HepG2 (cell line): Measurements from ENCODE around the gene RHBDD3. TPM values are rescaled to one million over a fixed set of nuclear protein-coding genes. Genes with fewer than 3 reads are reported as not detected.

ENCODE experiments used
- ATAC-seq: fragments of 200-7000 bp; cut with Tn5 transposase; 3 replicates; pipeline ENCODE4 v1.9.1; 2020; ENCODE audit warnings: mild to moderate bottlenecking, moderate library complexity
- BruUV-seq: library from RNA; stranded (reverse); fragments of 400-500 nt; replicated peaks from 2 replicates; lab custom pipeline; 2021; lab: Mats Ljungman, UMichigan
- CTCF ChIA-PET: fragments of 300-600 bp; formaldehyde crosslinking; extraction: SDS; loops from one replicate; lab custom pipeline; 2021; ENCODE audit warnings: low total read pairs, inconsistent platforms, low intra/inter-chr PET ratio; lab: Yijun Ruan, JAX
- POLR2A ChIA-PET: fragments of 350-600 bp; sonication (Branson Sonifier 250); formaldehyde crosslinking; loops from one replicate; lab custom pipeline; 2020; ENCODE audit warnings: antibody characterized with exemption, inconsistent platforms; lab: Yijun Ruan, JAX
- DNase-seq: peaks from one replicate; pipeline ENCODE4 v3.0.0-alpha.2; 2015; ENCODE audit warnings: low spot score
- FAIRE-seq: peaks from 3 replicates; lab custom pipeline; 2011; peaks lifted over from hg19 to GRCh38; lab: Jason Lieb, UNC
- H2AFZ ChIP-seq: one replicate; pipeline ENCODE4 v1.6.1; 2011; ENCODE audit warnings: low read length, inconsistent platforms
- H3K27ac ChIP-seq: fragments of 300-600 bp; 3 replicates; pipeline ENCODE4 v1.8.0; 2011; ENCODE audit warnings: mixed run types, mild to moderate bottlenecking, mixed read lengths, low read length, inconsistent platforms; ENCODE audit not compliant: insufficient read depth; ENCODE audit errors: extremely low read length
- H3K27me3 ChIP-seq, 2 experiments: fragments of 200-600 bp in 1 of 2; 2 replicates in 1 of 2; 3 replicates in 1 of 2; pipeline versions ENCODE4 v1.6.0 to v1.8.0; 2011; ENCODE audit warnings: low read length in 2 of 2, mild to moderate bottlenecking in 2 of 2, moderate library complexity in 2 of 2, inconsistent platforms in 1 of 2; ENCODE audit not compliant: insufficient read depth in 2 of 2, control insufficient read depth in 1 of 2
- H3K36me3 ChIP-seq, 2 experiments: fragments of 200-600 bp in 1 of 2; replicated peaks in 1 of 2; 2 replicates in 1 of 2; 3 replicates in 1 of 2; pipeline versions ENCODE4 v1.5.1 to v1.8.0; 2011; ENCODE audit warnings: low read length in 2 of 2, inconsistent platforms in 1 of 2; ENCODE audit not compliant: insufficient read depth in 2 of 2, control insufficient read depth in 1 of 2
- H3K4me1 ChIP-seq: 2 replicates; pipeline ENCODE4 v1.5.1; 2012; ENCODE audit warnings: low read length, inconsistent platforms; ENCODE audit not compliant: insufficient read depth
- H3K4me2 ChIP-seq: 2 replicates; pipeline ENCODE4 v1.6.0; 2011; ENCODE audit warnings: low read depth, low read length, inconsistent platforms
- H3K4me3 ChIP-seq, 3 experiments: fragments of 200-600 bp in 1 of 3; sonication (generic), shearing (Covaris generic) in 1 of 3; replicated peaks in 1 of 3; 2 replicates each; pipeline ENCODE4 v1.5.1; 2011 to 2016; ENCODE audit warnings: low read length in 3 of 3, inconsistent platforms in 2 of 3, low read depth in 2 of 3, mild to moderate bottlenecking in 2 of 3, control low read depth in 1 of 3, mixed read lengths in 1 of 3; ENCODE audit not compliant: insufficient read depth in 1 of 3
- H3K79me2 ChIP-seq: one replicate; pipeline ENCODE4 v1.6.1; 2011; ENCODE audit warnings: low read length, inconsistent platforms; ENCODE audit not compliant: insufficient read depth
- H3K9ac ChIP-seq: 2 replicates; pipeline ENCODE4 v1.6.0; 2011; ENCODE audit warnings: mild to moderate bottlenecking, low read depth, low read length, inconsistent platforms; ENCODE audit not compliant: insufficient read depth
- H3K9me3 ChIP-seq: 2 replicates; pipeline ENCODE4 v1.5.1; 2012; ENCODE audit warnings: mild to moderate bottlenecking, low read length
- H4K20me1 ChIP-seq: 2 replicates; pipeline ENCODE4 v1.6.0; 2011; ENCODE audit warnings: inconsistent platforms, mild to moderate bottlenecking, low read length, moderate library complexity; ENCODE audit not compliant: insufficient read depth
- CHCHD3 ChIP-seq: sonication (generic); formaldehyde crosslinking; IDR thresholded peaks from 2 replicates; pipeline ENCODE4 v1.8.0; 2022; ENCODE audit warnings: mild to moderate bottlenecking, missing genetic modification reagents, moderate library complexity
- DR1 ChIP-seq: sonication (generic); formaldehyde crosslinking; IDR thresholded peaks from 2 replicates; pipeline ENCODE4 v1.8.0; 2021; ENCODE audit warnings: mild to moderate bottlenecking, missing genetic modification reagents, inconsistent platforms
- KMT2A ChIP-seq: sonication (generic); formaldehyde crosslinking; IDR thresholded peaks from 2 replicates; pipeline ENCODE4 v1.4.0; 2020; ENCODE audit warnings: missing genetic modification reagents
- LBX2 ChIP-seq: sonication (generic); formaldehyde crosslinking; IDR thresholded peaks from 2 replicates; pipeline ENCODE4 v1.5.0; 2020; ENCODE audit warnings: missing genetic modification reagents, mild to moderate bottlenecking, borderline replicate concordance
- MIER2 ChIP-seq: IDR thresholded peaks from 2 replicates; pipeline ENCODE4 v1.6.1; 2016; ENCODE audit warnings: missing biosample characterization, missing genetic modification reagents
- NFE2L2 ChIP-seq: fragments of 150-350 bp; IDR thresholded peaks from 2 replicates; pipeline ENCODE4 v1.6.1; 2014; ENCODE audit warnings: low read length
- PHF8 ChIP-seq: sonication (generic); formaldehyde crosslinking; IDR thresholded peaks from 2 replicates; pipeline ENCODE4 v1.5.0; 2020; ENCODE audit warnings: missing genetic modification reagents
- POGZ ChIP-seq: sonication (generic); formaldehyde crosslinking; IDR thresholded peaks from 2 replicates; pipeline ENCODE4 v1.4.0; 2020; ENCODE audit warnings: mild to moderate bottlenecking, missing genetic modification reagents
- POLR2AphosphoS5 ChIP-seq: IDR thresholded peaks from 2 replicates; pipeline ENCODE4 v1.6.1; 2012; ENCODE audit warnings: low read depth, low read length
- RBM39 ChIP-seq: fragments of 200-400 bp; formaldehyde crosslinking; IDR thresholded peaks from one replicate; pipeline ENCODE4 v1.6.1; 2018; ENCODE audit warnings: antibody characterized with exemption, mild to moderate bottlenecking, low read depth, low read length; ENCODE audit not compliant: poor library complexity, severe bottlenecking
- RFX5 ChIP-seq: IDR thresholded peaks from 2 replicates; pipeline ENCODE4 v1.6.1; 2011; ENCODE audit warnings: low read depth, low read length, improper control_type of control experiment
- TP53 ChIP-seq: sonication (generic); formaldehyde crosslinking; conservative IDR thresholded peaks from 2 replicates; pipeline ENCODE4 v1.4.0; 2020; ENCODE audit warnings: missing genetic modification reagents
- ZBTB34 ChIP-seq: sonication (generic); formaldehyde crosslinking; IDR thresholded peaks from 2 replicates; pipeline ENCODE4 v1.8.0; 2022; ENCODE audit warnings: mild to moderate bottlenecking, missing genetic modification reagents
- ZNF136 ChIP-seq: sonication (generic); formaldehyde crosslinking; IDR thresholded peaks from 2 replicates; pipeline ENCODE4 v1.8.1; 2022; ENCODE audit warnings: low read depth, mild to moderate bottlenecking, moderate library complexity, missing genetic modification reagents
- ZNF446 ChIP-seq: sonication (generic); formaldehyde crosslinking; IDR thresholded peaks from 2 replicates; pipeline ENCODE4 v1.5.0; 2020; ENCODE audit warnings: mild to moderate bottlenecking, missing genetic modification reagents
- ZNF460 ChIP-seq: sonication (generic); formaldehyde crosslinking; IDR thresholded peaks from 2 replicates; pipeline ENCODE4 v1.5.1; 2020; ENCODE audit warnings: missing genetic modification reagents, mild to moderate bottlenecking, borderline replicate concordance
- ZNF768 ChIP-seq: sonication (generic); formaldehyde crosslinking; IDR thresholded peaks from 2 replicates; pipeline ENCODE4 v1.4.0; 2020; ENCODE audit warnings: missing genetic modification reagents
- ZXDC ChIP-seq: sonication (generic); formaldehyde crosslinking; IDR thresholded peaks from 2 replicates; pipeline ENCODE4 v1.5.0; 2020; ENCODE audit warnings: mild to moderate bottlenecking, missing genetic modification reagents
- WGBS: methylation state at CpG from one replicate; pipeline ENCODE4 v1.1.6; 2017; ENCODE audit warnings: low lambda C conversion rate; 5-methylcytosine and 5-hydroxymethylcytosine counted together
- in situ Hi-C: cut with HindIII; loops from 2 replicates; pipeline ENCODE4 v1.10.0; 2017; ENCODE audit warnings: low pct_unique_long_range_greater_than_20kb; ENCODE audit not compliant: extremely low pct_ligation_motif_present
- intact Hi-C: fragments of 100-400 bp; cut with micrococcal nuclease; formaldehyde crosslinking; loops from one replicate; pipeline ENCODE4 v1.10.0; 2022; ENCODE audit not compliant: unreplicated experiment
- polyA plus RNA-seq, 8 experiments: library from polyadenylated mRNA; depleted of rRNA in 3 of 8; stranded (reverse) in 7 of 8; unstranded in 1 of 8; fragments of >200 nt; fragmentation: Illumina TruSeq in 4 of 8; extraction: Trizol in 4 of 8; gene quantifications; 2 replicates each; pipeline versions ENCODE4 v1.2.1 to v1.2.3, GENCODE V29; 2011 to 2016; ENCODE audit warnings: low read depth in 4 of 8, missing spikeins in 1 of 8, mixed read lengths in 1 of 8; ENCODE audit not compliant: insufficient read depth in 1 of 8
- total RNA-seq, 5 experiments: library from RNA; depleted of rRNA; stranded (reverse); fragments of >200 nt; fragmentation: Illumina TruSeq; extraction: Trizol; gene quantifications; 2 replicates each; pipeline ENCODE4 v1.2.3, GENCODE V29; 2016; ENCODE audit warnings: low read depth in 1 of 5
- TF ChIP-seq, protein P1 (sequence below): sonication (generic); formaldehyde crosslinking; IDR thresholded peaks from 2 replicates; pipeline ENCODE4 v1.4.0; 2020; ENCODE audit warnings: mild to moderate bottlenecking, low read depth, missing genetic modification reagents

Gene RHBDD3
- total and polyA plus RNA-seq, 2 of the 13 experiments (the other 11 are each of a cell fraction or from before 2014, with no cell fraction given): 12.1 to 26.7 TPM

DNA sequence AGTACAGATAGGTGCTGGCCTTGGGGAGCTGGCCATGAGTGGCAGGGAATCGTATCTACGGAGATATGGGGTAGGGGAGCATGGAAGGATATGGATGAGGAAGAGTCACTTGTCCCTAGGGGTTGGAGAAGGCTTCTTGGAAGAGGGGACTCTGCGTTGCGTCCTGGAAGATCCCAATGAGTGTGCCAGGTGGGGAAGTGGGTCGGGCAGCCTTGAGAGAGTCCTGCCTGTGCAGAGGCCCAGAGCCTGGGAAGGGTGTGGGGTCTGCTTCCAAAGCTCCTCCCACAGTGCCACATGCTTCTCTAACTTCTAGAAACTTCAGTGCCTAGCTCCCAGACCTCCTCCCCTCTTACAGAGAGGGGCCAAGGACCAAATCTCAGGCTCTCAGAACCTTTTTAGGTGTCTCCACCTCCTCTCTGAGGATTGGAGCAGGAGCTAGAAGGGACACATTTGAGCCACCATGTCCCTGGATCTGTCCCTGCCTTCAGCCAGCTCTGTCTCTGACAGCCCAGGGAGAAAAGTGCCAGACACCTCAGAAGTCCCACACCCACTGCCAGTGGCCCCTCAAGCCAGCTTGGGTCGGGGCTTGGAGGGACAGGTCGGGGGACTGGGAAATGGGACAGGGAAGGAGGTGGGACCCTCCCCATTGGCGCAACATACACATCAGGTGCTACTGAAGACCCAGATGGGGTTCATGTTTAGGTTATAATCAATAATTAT lies 11.0 kb downstream of the RHBDD3 start:
- Histone ChIP-seq H3K4me1 (peaks cover 11% of the 10 kb centered on the region), H4K20me1 (no peaks in the 10 kb centered on the region), H3K27me3 (no peaks in the 10 kb centered on the region), H3K27ac (no peak overlapping the region), H2AFZ (no peak overlapping the region), H3K9ac (no peak overlapping the region), H3K9me3 (no peaks in the 10 kb centered on the region), H3K4me2 (no peak overlapping the region), H3K4me3 (no peak overlapping the region), H3K79me2 (no peaks in the 10 kb centered on the region), H3K36me3 (peaks cover 0 to 2% of the 10 kb centered on the region in 2 experiments; a peak in 1 of 5 replicates)
- DNase-seq (no peak), ATAC-seq (no peak), FAIRE-seq (no peak)
- WGBS: 64% methylated on average over 8 of the region's 8 CpGs
- in situ Hi-C loops (loop anchor here (10.0 kb wide), 1 partner anchor 392 kb away; no protein-coding TSS in a partner anchor), intact Hi-C loops (no loop called here)
- ChIA-PET POLR2A (no interaction called here), CTCF (no interaction called here)
- BruUV-seq: no TSS peak
- TF ChIP-seq NFE2L2: no peak
- TF ChIP-seq PHF8 (CRISPR knock-in tag): no peak
- TF ChIP-seq, protein P1, sequence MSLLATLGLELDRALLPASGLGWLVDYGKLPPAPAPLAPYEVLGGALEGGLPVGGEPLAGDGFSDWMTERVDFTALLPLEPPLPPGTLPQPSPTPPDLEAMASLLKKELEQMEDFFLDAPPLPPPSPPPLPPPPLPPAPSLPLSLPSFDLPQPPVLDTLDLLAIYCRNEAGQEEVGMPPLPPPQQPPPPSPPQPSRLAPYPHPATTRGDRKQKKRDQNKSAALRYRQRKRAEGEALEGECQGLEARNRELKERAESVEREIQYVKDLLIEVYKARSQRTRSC (CRISPR knock-in tag): no peak
- no peak for TF ChIP-seq POLR2AphosphoS5
- no peak for TF ChIP-seq LBX2
- TF ChIP-seq DR1 (CRISPR knock-in tag): no peak
- TF ChIP-seq ZBTB34: no peak
- no peak for TF ChIP-seq ZNF446 (CRISPR knock-in tag)
- TF ChIP-seq RBM39: no peak
- TF ChIP-seq ZNF460 (CRISPR knock-in tag): no peak
- no peak for TF ChIP-seq CHCHD3
- no peak for TF ChIP-seq TP53 (CRISPR knock-in tag)
- no peak for TF ChIP-seq MIER2 (CRISPR knock-in tag)
- no peak for TF ChIP-seq RFX5
- TF ChIP-seq POGZ (CRISPR knock-in tag): no peak
- no peak for TF ChIP-seq ZNF768 (CRISPR knock-in tag)
- no peak for TF ChIP-seq KMT2A (CRISPR knock-in tag)
- TF ChIP-seq ZNF136 (CRISPR knock-in tag): no peak
- TF ChIP-seq ZXDC (CRISPR knock-in tag): no peak
